IPS DF 6.9 (cell line): ENCODE measurements around the gene ISYNA1.

Experiments
- DNase-seq: peaks from one replicate; pipeline ENCODE4 v3.0.0-alpha.2; 2013; ENCODE audit warnings: low read depth, low spot score
- H3K27ac ChIP-seq: one replicate; pipeline ENCODE4 v1.5.1; 2013; ENCODE audit warnings: low read length, control low read depth
- H3K27me3 ChIP-seq: 2 replicates; pipeline ENCODE4 v1.6.1; 2013; ENCODE audit warnings: mild to moderate bottlenecking, low read length; ENCODE audit not compliant: control insufficient read depth, insufficient read depth
- H3K36me3 ChIP-seq: 2 replicates; pipeline ENCODE4 v1.6.1; 2013; ENCODE audit warnings: low read length; ENCODE audit not compliant: control insufficient read depth, insufficient read depth
- H3K4me1 ChIP-seq: 2 replicates; pipeline ENCODE4 v1.6.1; 2013; ENCODE audit warnings: low read length; ENCODE audit not compliant: control insufficient read depth, insufficient read depth
- H3K4me3 ChIP-seq: 2 replicates; pipeline ENCODE4 v1.5.1; 2013; ENCODE audit warnings: mild to moderate bottlenecking, low read length
- H3K9me3 ChIP-seq: 2 replicates; pipeline ENCODE4 v1.6.1; 2013; ENCODE audit warnings: low read length, inconsistent platforms; ENCODE audit not compliant: control insufficient read depth, insufficient read depth
- WGBS: extraction: QIAGEN DNeasy Blood & Tissue Kit; methylation state at CpG from one replicate; pipeline ENCODE4 v1.1.7; 2013; ENCODE audit warnings: mixed read lengths, missing lambda C conversion rate; ENCODE audit not compliant: insufficient read length, insufficient coverage; 5-methylcytosine and 5-hydroxymethylcytosine counted together

The ISYNA1 gene

GRCh38 chr19:18435842-18436670 is 1.9 kb downstream of the ISYNA1 start:
- no peak overlapping the region for H3K27ac ChIP-seq
- H3K4me1 ChIP-seq: peaks cover 15% of the 10 kb centered on the region
- no peaks in the 10 kb centered on the region for H3K27me3 ChIP-seq
- DNase-seq: no peak
- WGBS: no CpG with 5 or more reads among the region's 46 CpGs
- no peak overlapping the region for H3K4me3 ChIP-seq
- peaks cover 5% of the 10 kb centered on the region; the same call in 1 of the 2 replicates for H3K36me3 ChIP-seq
- no peaks in the 10 kb centered on the region for H3K9me3 ChIP-seq

DNA sequence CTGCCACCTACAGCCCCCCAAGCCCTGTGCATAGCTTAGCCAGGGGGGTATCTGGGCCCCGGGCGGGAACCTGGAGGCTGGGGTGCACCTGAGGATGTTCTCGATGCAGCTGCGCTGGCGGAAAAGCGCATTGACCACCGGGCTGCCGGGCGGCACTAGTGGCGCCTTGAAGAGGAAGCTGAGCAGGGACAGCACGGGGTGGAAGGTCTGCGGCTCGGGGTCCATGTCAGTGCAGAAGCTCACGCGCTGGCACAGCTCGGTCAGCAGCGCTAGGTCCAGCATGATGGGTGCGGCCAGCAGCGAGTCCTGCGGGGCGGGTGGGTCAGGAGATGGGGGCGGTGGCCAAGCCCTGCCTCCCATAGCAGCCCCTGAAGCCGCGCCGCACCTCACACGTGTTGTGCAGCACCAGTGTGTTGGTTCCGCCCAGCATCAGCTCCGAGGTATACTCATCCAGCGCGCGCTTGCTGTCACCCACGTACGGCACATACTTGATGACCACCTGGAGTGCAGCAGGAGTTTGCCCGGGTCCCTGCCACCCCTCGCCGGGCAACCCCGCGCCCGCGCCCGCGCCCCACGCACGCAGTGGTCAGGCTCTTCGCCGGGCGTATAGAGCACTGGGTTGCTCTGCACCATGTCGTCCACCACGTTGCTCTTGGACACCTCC is 2.6 kb downstream of the ISYNA1 start:
- WGBS: no CpG with 5 or more reads among the region's 49 CpGs
- H3K4me3 ChIP-seq: no peak overlapping the region
- peaks cover 19% of the 10 kb centered on the region for H3K4me1 ChIP-seq
- no peaks in the 10 kb centered on the region for H3K9me3 ChIP-seq
- H3K36me3 ChIP-seq: peaks cover 5% of the 10 kb centered on the region; the same call in 1 of the 2 replicates
- no peaks in the 10 kb centered on the region for H3K27me3 ChIP-seq
- H3K27ac ChIP-seq: no peak overlapping the region
- no peak for DNase-seq

DNA sequence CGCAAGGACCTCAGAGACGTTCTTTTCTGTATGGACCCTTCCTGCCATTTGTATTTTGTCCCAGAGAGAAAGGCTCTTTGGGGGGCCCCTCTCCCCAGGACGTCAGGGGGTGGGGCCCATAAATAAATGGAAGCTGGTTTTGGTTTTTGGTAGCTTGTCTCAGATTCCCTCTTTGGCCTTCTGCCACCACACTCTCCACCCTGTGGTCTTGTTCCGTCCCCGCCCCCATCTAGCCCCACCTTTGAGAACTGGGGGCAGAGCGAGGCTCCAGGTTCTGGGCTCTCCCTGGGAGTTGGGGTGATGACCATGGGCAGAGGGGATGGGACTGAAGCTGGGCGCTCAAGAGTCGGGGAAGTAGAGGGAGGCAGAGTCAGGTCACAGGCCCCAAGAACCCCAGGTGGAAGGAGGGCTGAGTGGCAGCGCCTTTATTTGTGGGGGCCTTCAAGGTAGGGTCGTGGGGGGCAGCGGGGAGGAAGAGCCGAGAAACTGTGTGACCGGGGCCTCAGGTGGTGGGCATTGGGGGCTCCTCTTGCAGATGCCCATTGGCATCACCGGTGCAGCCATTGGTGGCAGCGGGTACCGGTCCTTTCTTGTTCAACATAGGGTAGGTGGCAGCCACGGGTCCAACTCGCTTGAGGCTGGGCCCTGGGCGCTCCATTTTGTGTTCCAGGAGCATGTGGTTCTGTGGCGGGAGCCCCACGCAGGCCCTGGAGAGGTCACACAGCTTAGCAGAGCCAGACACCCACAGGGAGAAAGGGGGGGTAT is 3.3 kb downstream of the ISYNA1 start:
- DNase-seq: no peak
- no peak overlapping the region for H3K27ac ChIP-seq
- H3K4me1 ChIP-seq: peaks cover 22% of the 10 kb centered on the region
- H3K36me3 ChIP-seq: peaks cover 5% of the 10 kb centered on the region; the same call in 1 of the 2 replicates
- WGBS: no CpG with 5 or more reads among the region's 21 CpGs
- no peaks in the 10 kb centered on the region for H3K9me3 ChIP-seq
- no peaks in the 10 kb centered on the region for H3K27me3 ChIP-seq
- no peak overlapping the region; the same call in 1 of the 2 replicates for H3K4me3 ChIP-seq

- H3K9me3 ChIP-seq: no peaks in the 10 kb centered on the region
- no peak overlapping the region for H3K27ac ChIP-seq
- peaks cover 18% of the 10 kb centered on the region for H3K4me1 ChIP-seq
- no peak for DNase-seq
- peak overlapping the region; percentile 21; the same call in 1 of the 2 replicates for H3K4me3 ChIP-seq
- no CpG with 5 or more reads among the region's 60 CpGs for WGBS
- H3K27me3 ChIP-seq: no peaks in the 10 kb centered on the region
- H3K36me3 ChIP-seq: peaks cover 5% of the 10 kb centered on the region; the same call in 1 of the 2 replicates
These were observed 4.1 kb downstream of the ISYNA1 start for GRCh38 chr19:18433735-18434398.

DNA sequence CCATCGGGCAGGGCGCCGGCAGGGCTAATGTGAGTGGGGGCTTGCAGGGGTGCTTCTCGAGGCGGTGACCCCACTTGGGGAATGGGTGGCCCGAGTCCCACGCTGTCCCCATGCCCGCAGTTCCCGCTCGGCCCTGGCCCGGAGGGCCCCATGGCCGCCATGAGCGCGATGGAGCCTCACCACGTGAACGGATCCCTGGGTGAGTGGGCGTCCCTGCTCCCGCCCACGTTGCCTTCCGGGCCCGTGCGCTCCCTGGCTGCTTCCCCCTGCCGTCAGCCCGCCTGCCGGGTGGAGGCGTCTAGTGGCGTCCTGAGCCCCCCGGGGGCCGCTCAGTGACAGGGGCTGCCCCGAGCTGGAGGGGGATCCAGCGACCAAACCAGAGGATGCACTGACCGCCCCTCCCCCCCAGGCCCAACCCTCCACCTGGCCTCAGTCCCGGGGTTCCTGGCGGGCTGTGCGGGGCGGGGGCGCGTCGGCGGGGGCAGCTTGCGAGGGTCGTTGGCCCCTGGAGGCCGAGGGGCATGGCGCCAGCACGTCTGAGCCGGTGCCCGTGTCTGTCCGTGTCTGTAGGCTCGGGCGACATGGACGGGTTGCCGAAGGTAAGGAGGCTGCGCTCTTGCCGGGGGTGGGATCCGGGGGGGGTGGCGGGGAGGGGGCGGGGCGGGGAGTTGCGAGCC is 4.8 kb downstream of the ISYNA1 start:
- Histone ChIP-seq H3K9me3 (no peaks in the 10 kb centered on the region), H3K4me1 (peaks cover 12% of the 10 kb centered on the region), H3K36me3 (peaks cover 5% of the 10 kb centered on the region; the same call in 1 of the 2 replicates), H3K4me3 (peak overlapping the region; percentile 30; the same call in 1 of the 2 replicates), H3K27ac (no peak overlapping the region), H3K27me3 (no peaks in the 10 kb centered on the region)
- WGBS: no CpG with 5 or more reads among the region's 59 CpGs
- DNase-seq: no peak

- H3K4me1 ChIP-seq: peaks cover 12% of the 10 kb centered on the region
- peaks cover 5% of the 10 kb centered on the region; the same call in 1 of the 2 replicates for H3K36me3 ChIP-seq
- H3K27ac ChIP-seq: no peak overlapping the region
- DNase-seq: no peak
- H3K27me3 ChIP-seq: no peaks in the 10 kb centered on the region
- no CpG with 5 or more reads among the region's 13 CpGs for WGBS
- H3K9me3 ChIP-seq: no peaks in the 10 kb centered on the region
- peak overlapping the region; percentile 30; the same call in 1 of the 2 replicates for H3K4me3 ChIP-seq
These were observed 5.5 kb downstream of the ISYNA1 start for GRCh38 chr19:18432275-18433014.

DNA sequence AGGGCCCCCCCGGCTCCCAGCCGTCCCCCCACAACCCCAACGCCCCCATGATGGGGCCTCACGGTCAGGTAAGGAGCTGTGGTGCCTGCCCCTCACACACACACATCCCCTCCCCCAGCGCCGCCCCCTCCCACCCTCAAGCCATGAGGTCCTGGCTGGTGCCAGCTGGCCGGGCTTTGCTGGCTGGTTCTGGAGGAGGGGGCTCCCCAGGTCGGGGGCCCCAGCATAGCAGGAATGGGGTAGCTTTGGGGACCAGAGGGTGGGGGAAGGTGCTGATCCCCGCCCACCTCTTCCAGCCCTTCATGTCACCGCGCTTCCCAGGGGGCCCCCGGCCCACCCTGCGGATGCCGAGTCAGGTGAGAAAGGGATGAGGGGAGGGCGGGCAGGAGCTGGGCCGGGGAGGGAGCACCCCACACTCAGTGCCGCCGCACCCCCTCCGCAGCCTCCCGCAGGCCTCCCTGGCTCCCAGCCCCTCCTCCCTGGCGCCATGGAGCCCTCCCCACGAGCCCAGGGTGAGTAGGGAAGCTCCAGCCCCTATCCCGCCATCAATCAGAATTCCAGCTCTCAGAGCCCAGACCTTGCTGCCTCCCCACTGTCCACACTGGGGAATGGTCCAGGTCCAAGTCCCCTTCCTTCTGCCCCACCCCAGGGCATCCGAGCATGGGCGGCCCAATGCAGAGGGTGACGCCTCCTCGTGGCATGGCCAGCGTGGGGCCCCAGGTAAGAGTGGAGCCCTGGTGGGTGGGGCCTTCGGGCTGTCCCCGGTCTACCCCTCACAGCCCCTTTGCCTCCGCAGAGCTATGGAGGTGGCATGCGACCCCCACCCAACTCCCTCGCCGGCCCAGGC is 6.4 kb downstream of the ISYNA1 start:
- Histone ChIP-seq H3K9me3 (no peaks in the 10 kb centered on the region), H3K27me3 (no peaks in the 10 kb centered on the region), H3K36me3 (peaks cover 5% of the 10 kb centered on the region; the same call in 1 of the 2 replicates), H3K4me3 (no peak overlapping the region), H3K4me1 (peaks cover 12% of the 10 kb centered on the region), H3K27ac (no peak overlapping the region)
- no CpG with 5 or more reads among the region's 34 CpGs for WGBS
- DNase-seq: no peak

DNA sequence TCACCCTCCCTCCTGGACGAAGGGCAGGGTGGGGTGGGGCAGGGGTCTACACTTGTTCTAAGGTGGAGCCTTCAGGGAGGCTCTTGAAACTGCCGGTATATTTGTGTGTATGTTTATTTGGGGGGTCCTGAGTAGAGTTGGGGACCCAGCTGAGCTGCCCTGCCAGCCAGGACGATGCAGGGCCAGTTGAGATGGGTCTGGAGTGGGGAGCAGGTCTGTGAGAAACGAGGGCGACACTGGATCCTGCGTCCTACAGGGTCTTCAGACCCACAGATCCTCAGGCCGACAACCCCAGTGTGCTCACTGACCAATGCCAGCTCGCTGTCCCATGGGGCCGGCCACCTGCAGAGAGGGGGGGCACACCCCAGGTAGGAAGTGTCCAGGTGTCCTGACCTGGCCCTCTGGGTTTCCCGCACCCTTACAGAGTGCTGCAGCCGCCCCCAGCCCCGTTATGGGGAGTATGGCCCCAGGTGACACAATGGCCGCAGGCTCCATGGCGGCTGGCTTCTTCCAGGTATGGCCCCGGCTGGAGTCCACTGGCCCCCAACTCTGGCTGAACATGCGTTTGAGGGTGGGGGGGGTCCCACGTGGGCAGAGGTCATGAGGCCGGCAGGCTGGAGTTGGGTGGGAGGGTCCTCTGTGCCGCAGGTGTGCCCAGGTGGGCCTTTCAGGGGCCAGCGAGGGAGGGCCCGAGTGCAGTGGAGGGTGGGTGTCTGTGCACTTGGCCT is 7.4 kb downstream of the ISYNA1 start:
- peaks cover 12% of the 10 kb centered on the region for H3K4me1 ChIP-seq
- no CpG with 5 or more reads among the region's 21 CpGs for WGBS
- H3K36me3 ChIP-seq: peaks cover 3% of the 10 kb centered on the region; the same call in 1 of the 2 replicates
- H3K27ac ChIP-seq: no peak overlapping the region
- H3K4me3 ChIP-seq: no peak overlapping the region
- DNase-seq: no peak
- H3K9me3 ChIP-seq: no peaks in the 10 kb centered on the region
- no peaks in the 10 kb centered on the region for H3K27me3 ChIP-seq
